Retina (tissue), 1 donor: ENCODE results near the gene SMIM35.

Source experiments
- DNase-seq: peaks from one replicate; pipeline ENCODE4 v3.0.0-alpha.2; 2016

Gene SMIM35

GRCh38 chr11:118086913-118087768 lies at the start of gene SMIM35:
Gene SMIM35 (minus strand): TSS chr11:118086963. CDS start chr11:118086757, 206 bp downstream.
- DNase-seq: no peak

GRCh38 chr11:118136341-118136740 lies 49.6 kb upstream of the SMIM35 start:
- DNase-seq: no peak

GRCh38 chr11:118135796-118136165 lies 49.0 kb upstream of the SMIM35 start:
- no peak for DNase-seq

GRCh38 chr11:118135051-118135795 lies 48.5 kb upstream of the SMIM35 start:
- DNase-seq: no peak

- DNase-seq: no peak
These were observed 47.1 kb upstream of the SMIM35 start for GRCh38 chr11:118133816-118134215.

GRCh38 chr11:118132385-118133151 lies 45.8 kb upstream of the SMIM35 start:
- DNase-seq: no peak

- DNase-seq: no peak
These were observed 42.9 kb upstream of the SMIM35 start for GRCh38 chr11:118129471-118130172.

- DNase-seq: no peak
These were observed 42.1 kb upstream of the SMIM35 start for GRCh38 chr11:118128721-118129470.

- no peak for DNase-seq
These were observed 41.5 kb upstream of the SMIM35 start for GRCh38 chr11:118128310-118128709.

GRCh38 chr11:118126082-118126838 lies 39.5 kb upstream of the SMIM35 start:
- no peak for DNase-seq

GRCh38 chr11:118124929-118125535 lies 38.3 kb upstream of the SMIM35 start:
- no peak for DNase-seq

GRCh38 chr11:118120793-118121192 lies 34.0 kb upstream of the SMIM35 start:
- no peak for DNase-seq

GRCh38 chr11:118117790-118118601 lies 31.2 kb upstream of the SMIM35 start:
- no peak for DNase-seq

GRCh38 chr11:118115048-118115447 lies 28.3 kb upstream of the SMIM35 start:
- no peak for DNase-seq

GRCh38 chr11:118114266-118114665 lies 27.5 kb upstream of the SMIM35 start:
- no peak for DNase-seq

GRCh38 chr11:118112711-118113430 lies 26.1 kb upstream of the SMIM35 start:
- no peak for DNase-seq

- no peak for DNase-seq
These were observed 24.9 kb upstream of the SMIM35 start for GRCh38 chr11:118111744-118112035.

GRCh38 chr11:118111019-118111743 lies 24.4 kb upstream of the SMIM35 start:
- DNase-seq: no peak

GRCh38 chr11:118109231-118109630 lies 22.5 kb upstream of the SMIM35 start:
- no peak for DNase-seq
